Endothelial cell (in vitro differentiated cells): Measurements from ENCODE around the gene SIVA1. TPM values are rescaled to one million over a fixed set of nuclear protein-coding genes. Genes with fewer than 3 reads are reported as not detected.

ENCODE experiments used
- DNase-seq: peaks from one replicate; pipeline ENCODE4 v3.0.0; 2021; ENCODE audit warnings: low spot score
- H3K27ac Mint-ChIP-seq: one replicate; pipeline ENCODE4 v1.8.0; 2021; ENCODE audit warnings: mixed read lengths, inconsistent platforms; ENCODE audit not compliant: unreplicated experiment
- H3K27me3 Mint-ChIP-seq: one replicate; pipeline ENCODE4 v1.8.0; 2021; ENCODE audit warnings: mild to moderate bottlenecking, moderate library complexity, mixed read lengths, inconsistent platforms; ENCODE audit not compliant: unreplicated experiment
- H3K36me3 Mint-ChIP-seq: one replicate; pipeline ENCODE4 v1.8.0; 2021; ENCODE audit warnings: mild to moderate bottlenecking, low read depth, mixed read lengths, inconsistent platforms; ENCODE audit not compliant: unreplicated experiment
- H3K4me1 Mint-ChIP-seq: one replicate; pipeline ENCODE4 v1.8.0; 2021; ENCODE audit warnings: mild to moderate bottlenecking, mixed read lengths, inconsistent platforms; ENCODE audit not compliant: unreplicated experiment
- H3K4me3 Mint-ChIP-seq: one replicate; pipeline ENCODE4 v1.8.0; 2021; ENCODE audit warnings: mild to moderate bottlenecking, mixed read lengths, inconsistent platforms; ENCODE audit not compliant: unreplicated experiment
- H3K9me3 Mint-ChIP-seq: one replicate; pipeline ENCODE4 v1.8.0; 2021; ENCODE audit warnings: mixed read lengths, inconsistent platforms; ENCODE audit not compliant: unreplicated experiment
- CTCF ChIP-seq: fragments of 200-600 bp; sonication (generic); IDR thresholded peaks from one replicate; pipeline ENCODE4 v1.5.0; 2021; ENCODE audit warnings: antibody characterized with exemption; ENCODE audit not compliant: unreplicated experiment
- total RNA-seq: library from RNA; stranded (reverse); fragmentation: NEBNext Ultra II Directional; extraction: Animal tissue kit (Norgen Biotek cat#: 25700); gene quantifications from one replicate; pipeline ENCODE4 v1.2.1, GENCODE V29; 2021; ENCODE audit not compliant: unreplicated experiment

SIVA1 gene
- total RNA-seq, 1 donor from 2014 or later: 84.3 TPM

- no peak for DNase-seq
- peaks cover 23% of the 10 kb centered on the region for H3K36me3 Mint-ChIP-seq
- H3K9me3 Mint-ChIP-seq: no peaks in the 10 kb centered on the region
- peak overlapping the region; percentile 91 for H3K4me3 Mint-ChIP-seq
- H3K27me3 Mint-ChIP-seq: peaks cover 12% of the 10 kb centered on the region
- peaks cover 14% of the 10 kb centered on the region for H3K4me1 Mint-ChIP-seq
- no peak overlapping the region for H3K27ac Mint-ChIP-seq
- TF ChIP-seq CTCF: no peak
Observed at GRCh38 chr14:104752423-104752734, 568 bp upstream of the SIVA1 start.

- Mint-ChIP-seq H3K27me3 (peaks cover 12% of the 10 kb centered on the region), H3K36me3 (peaks cover 29% of the 10 kb centered on the region), H3K4me3 (peak overlapping the region; percentile 97), H3K9me3 (no peaks in the 10 kb centered on the region), H3K27ac (peak overlapping the region; percentile 67), H3K4me1 (peaks cover 14% of the 10 kb centered on the region)
- no peak for TF ChIP-seq CTCF
- no peak for DNase-seq
Observed at GRCh38 chr14:104753528-104754212, 723 bp downstream of the SIVA1 start.

- TF ChIP-seq CTCF: no peak
Observed at GRCh38 chr14:104754213-104754851, 1.4 kb downstream of the SIVA1 start.

GRCh38 chr14:104755621-104756020 is 2.7 kb downstream of the SIVA1 start:
- peaks cover 17% of the 10 kb centered on the region for H3K27me3 Mint-ChIP-seq
- H3K4me1 Mint-ChIP-seq: peaks cover 14% of the 10 kb centered on the region
- no peak overlapping the region for H3K27ac Mint-ChIP-seq
- TF ChIP-seq CTCF: no peak
- peaks cover 32% of the 10 kb centered on the region for H3K36me3 Mint-ChIP-seq
- H3K9me3 Mint-ChIP-seq: no peaks in the 10 kb centered on the region
- DNase-seq: no peak
- H3K4me3 Mint-ChIP-seq: peak overlapping the region; percentile 32

More at GRCh38 chr14:104754213-104754851, 1.4 kb downstream of the SIVA1 start:
- peaks cover 12% of the 10 kb centered on the region for H3K27me3 Mint-ChIP-seq
- H3K27ac Mint-ChIP-seq: no peak overlapping the region
- H3K9me3 Mint-ChIP-seq: no peaks in the 10 kb centered on the region
- H3K36me3 Mint-ChIP-seq: peaks cover 36% of the 10 kb centered on the region
- no peak for DNase-seq
- peaks cover 14% of the 10 kb centered on the region for H3K4me1 Mint-ChIP-seq
- peak overlapping the region; percentile 97 for H3K4me3 Mint-ChIP-seq
